Endodermal cell (in vitro differentiated cells): ENCODE results near the gene CENPK. TPM values are rescaled to one million over a fixed set of nuclear protein-coding genes. Genes with fewer than 3 reads are reported as not detected.

Source experiments
- DNase-seq: peaks from one replicate; pipeline ENCODE4 v3.0.0-alpha.2; 2017
- H3K27ac ChIP-seq: 2 replicates; pipeline ENCODE4 v1.5.1; 2013; ENCODE audit warnings: mild to moderate bottlenecking, low read depth, low read length, moderate library complexity
- H3K27me3 ChIP-seq: 2 replicates; pipeline ENCODE4 v1.6.1; 2013; ENCODE audit warnings: mild to moderate bottlenecking, low read length, moderate library complexity; ENCODE audit not compliant: insufficient read depth, control insufficient read depth, poor library complexity, severe bottlenecking
- H3K36me3 ChIP-seq: 2 replicates; pipeline ENCODE4 v1.7.0; 2013; ENCODE audit warnings: mild to moderate bottlenecking, low read length, moderate library complexity; ENCODE audit not compliant: control insufficient read depth, insufficient read depth
- H3K4me1 ChIP-seq: one replicate; pipeline ENCODE4 v1.7.0; 2013; ENCODE audit warnings: low read length; ENCODE audit not compliant: control insufficient read depth, insufficient read depth
- H3K4me3 ChIP-seq: 2 replicates; pipeline ENCODE4 v1.5.1; 2013; ENCODE audit warnings: mild to moderate bottlenecking, low read length, moderate library complexity
- H3K9ac ChIP-seq: 2 replicates; pipeline ENCODE4 v1.6.1; 2013; ENCODE audit warnings: mild to moderate bottlenecking, low read length, moderate library complexity; ENCODE audit not compliant: poor library complexity, severe bottlenecking; ENCODE audit errors: extremely low read depth
- H3K9me3 ChIP-seq: 2 replicates; pipeline ENCODE4 v1.6.1; 2013; ENCODE audit warnings: mild to moderate bottlenecking, low read length, moderate library complexity; ENCODE audit not compliant: control insufficient read depth
- H3K27ac Mint-ChIP-seq: 2 replicates; pipeline ENCODE4 v1.8.0; 2020; ENCODE audit warnings: mixed read lengths
- H3K27me3 Mint-ChIP-seq: 2 replicates; pipeline ENCODE4 v1.8.0; 2021; ENCODE audit warnings: mild to moderate bottlenecking, mixed read lengths; ENCODE audit not compliant: insufficient read depth
- H3K36me3 Mint-ChIP-seq: 2 replicates; pipeline ENCODE4 v1.8.0; 2020; ENCODE audit warnings: low read depth, mixed read lengths
- H3K4me1 Mint-ChIP-seq: 2 replicates; pipeline ENCODE4 v1.8.0; 2020; ENCODE audit warnings: mixed read lengths
- H3K4me3 Mint-ChIP-seq: 2 replicates; pipeline ENCODE4 v1.8.0; 2020; ENCODE audit warnings: mild to moderate bottlenecking, moderate library complexity, mixed read lengths
- H3K9me3 Mint-ChIP-seq: 2 replicates; pipeline ENCODE4 v1.8.0; 2020; ENCODE audit warnings: mild to moderate bottlenecking, mixed read lengths
- CTCF ChIP-seq: fragments of 200-600 bp; sonication (generic); conservative IDR thresholded peaks from 2 replicates; pipeline ENCODE4 v1.5.0; 2021; ENCODE audit warnings: antibody characterized with exemption, mild to moderate bottlenecking
- WGBS, 2 experiments: methylation state at CpG; one replicate each; pipeline versions ENCODE4 v1.1.5 to v1.1.7; 2013; ENCODE audit warnings: missing lambda C conversion rate in 2 of 2, mixed read lengths in 1 of 2; ENCODE audit not compliant: insufficient coverage in 1 of 2, insufficient read length in 1 of 2; 5-methylcytosine and 5-hydroxymethylcytosine counted together
- total RNA-seq, 2 donors: library from RNA; stranded (reverse); fragmentation: NEBNext Ultra II Directional in 1 of 2; extraction: Animal tissue kit (Norgen Biotek cat#: 25700) in 1 of 2; gene quantifications; 2 replicates in 1 of 2; 3 replicates in 1 of 2; pipeline ENCODE4 v1.2.1, GENCODE V29; 2021

CENPK gene
- total RNA-seq, 2 donors from 2014 or later, result 49.9 to 66.7 TPM

DNA sequence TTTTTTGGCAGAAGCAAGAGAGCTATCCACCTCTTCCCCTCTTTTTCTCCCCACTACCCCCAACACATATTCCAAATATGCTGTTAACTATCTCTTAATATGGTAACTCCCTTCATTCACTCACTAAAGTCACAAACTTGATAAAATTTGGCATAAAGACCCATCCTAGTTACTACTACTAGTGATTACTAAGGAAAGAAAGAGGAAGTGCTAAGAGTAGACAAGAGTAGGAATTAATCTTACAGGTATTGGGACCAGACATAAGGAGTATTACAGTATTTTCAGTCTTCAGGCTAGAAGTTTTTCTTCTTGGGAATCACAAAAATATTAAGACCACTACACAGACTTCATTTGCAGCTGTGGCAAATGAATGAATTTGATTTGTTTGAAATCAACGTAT lies 83.4 kb downstream of the CENPK start:
- Mint-ChIP-seq H3K9me3 (peaks cover under 1% of the 10 kb centered on the region), H3K4me1 (peaks cover 19% of the 10 kb centered on the region), H3K27ac (no peak overlapping the region), H3K36me3 (no peaks in the 10 kb centered on the region), H3K4me3 (no peak overlapping the region), H3K27me3 (no peaks in the 10 kb centered on the region)
- Histone ChIP-seq H3K4me3 (no peak overlapping the region), H3K4me1 (no peaks in the 10 kb centered on the region), H3K36me3 (no peaks in the 10 kb centered on the region), H3K27ac (no peak overlapping the region), H3K9ac (no peak overlapping the region), H3K9me3 (no peaks in the 10 kb centered on the region), H3K27me3 (peaks cover 14% of the 10 kb centered on the region)
- no peak for TF ChIP-seq CTCF
- no peak for DNase-seq
- WGBS, 2 experiments, result 76 to 86% methylated on average over 1 of the region's 1 CpG

- Histone ChIP-seq H3K9me3 (no peaks in the 10 kb centered on the region), H3K27me3 (peaks cover 14% of the 10 kb centered on the region), H3K36me3 (no peaks in the 10 kb centered on the region), H3K4me3 (no peak overlapping the region), H3K9ac (no peak overlapping the region), H3K27ac (no peak overlapping the region), H3K4me1 (no peaks in the 10 kb centered on the region)
- WGBS, 2 experiments, result 100% methylated on average over 1 of the region's 1 CpG; no CpG with 5 or more reads in 1 of the 2 experiments
- no peak for TF ChIP-seq CTCF
- H3K9me3 Mint-ChIP-seq, result no peaks in the 10 kb centered on the region
- H3K4me1 Mint-ChIP-seq, result peaks cover 17% of the 10 kb centered on the region
- no peak overlapping the region for H3K27ac Mint-ChIP-seq
- no peak for DNase-seq
- H3K36me3 Mint-ChIP-seq, result no peaks in the 10 kb centered on the region
- H3K27me3 Mint-ChIP-seq, result no peaks in the 10 kb centered on the region
- no peak overlapping the region for H3K4me3 Mint-ChIP-seq
Measured at GRCh38 chr5:65478336-65478735, 84.6 kb downstream of the CENPK start.

DNA sequence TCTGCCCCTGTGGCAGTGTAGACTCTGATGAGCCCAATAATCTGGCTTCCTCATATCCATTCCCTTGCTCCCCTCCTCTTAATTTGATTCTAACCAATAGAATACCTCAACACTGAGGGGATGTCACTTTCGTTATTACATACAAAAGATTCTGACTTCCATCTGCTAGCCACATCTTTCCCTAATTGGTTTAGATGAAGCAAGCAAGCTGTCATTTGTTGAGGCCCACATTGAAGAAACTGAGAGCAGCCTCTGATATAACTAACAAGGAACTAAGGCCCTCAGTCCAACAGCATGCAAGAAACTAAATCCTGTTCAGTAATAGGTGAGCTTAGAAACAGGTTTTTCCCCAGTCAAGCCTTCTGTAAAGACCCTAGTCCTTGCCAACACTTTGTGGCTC lies 87.1 kb downstream of the CENPK start:
- Mint-ChIP-seq H3K9me3 (no peaks in the 10 kb centered on the region), H3K4me1 (no peaks in the 10 kb centered on the region), H3K27ac (no peak overlapping the region), H3K36me3 (no peaks in the 10 kb centered on the region), H3K27me3 (no peaks in the 10 kb centered on the region), H3K4me3 (no peak overlapping the region)
- TF ChIP-seq CTCF, result no peak
- no peak overlapping the region for H3K9ac ChIP-seq
- no peaks in the 10 kb centered on the region for H3K9me3 ChIP-seq
- no peak for DNase-seq
- no peak overlapping the region for H3K4me3 ChIP-seq
- 92% methylated on average over 1 of the region's 1 CpG; no CpG with 5 or more reads in 1 of the 2 experiments for WGBS, 2 experiments
- peaks cover 11% of the 10 kb centered on the region for H3K27me3 ChIP-seq
- no peak overlapping the region for H3K27ac ChIP-seq
- no peaks in the 10 kb centered on the region for H3K4me1 ChIP-seq
- H3K36me3 ChIP-seq, result no peaks in the 10 kb centered on the region
